Retinal pigment epithelial cell (primary cell): Measurements from ENCODE around the gene HMGCLL1.
A peak's percentile ranks its signal among the peaks of the same experiment; 100 is the strongest.

Experiments used
- DNase-seq: peaks from one replicate; pipeline ENCODE4 v3.0.0-alpha.2; 2010; ENCODE audit warnings: low read depth
- H3K4me3 ChIP-seq: 2 replicates; pipeline ENCODE4 v1.5.1; 2011; ENCODE audit warnings: mild to moderate bottlenecking, low read length, control low read depth, moderate library complexity
- TF ChIP-seq, protein P1 (sequence below): conservative IDR thresholded peaks from 2 replicates; pipeline ENCODE4 v1.5.1; 2011; ENCODE audit warnings: low read depth, low read length, control low read depth, inconsistent platforms

Gene HMGCLL1

DNA sequence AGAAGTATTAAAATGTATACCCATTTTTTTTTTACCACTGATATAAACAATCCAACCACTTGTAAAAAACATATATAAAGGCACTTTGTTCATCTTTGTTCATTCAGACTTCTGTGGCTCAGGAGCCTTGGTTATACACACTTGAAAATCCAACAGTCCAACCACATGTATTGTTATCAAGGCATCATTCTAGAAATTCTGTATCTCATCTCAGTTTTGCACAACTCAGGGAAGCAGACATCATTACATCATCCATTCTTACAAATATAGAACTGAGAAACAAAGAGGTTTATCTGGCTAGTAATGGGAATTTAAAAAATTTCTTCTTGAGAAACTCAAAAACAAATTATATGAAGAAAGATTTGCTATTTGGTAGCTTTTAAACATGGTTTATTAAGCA is 88.1 kb downstream of the HMGCLL1 start:
- DNase-seq = no peak
- H3K4me3 ChIP-seq = no peak overlapping the region
- TF ChIP-seq, protein P1, sequence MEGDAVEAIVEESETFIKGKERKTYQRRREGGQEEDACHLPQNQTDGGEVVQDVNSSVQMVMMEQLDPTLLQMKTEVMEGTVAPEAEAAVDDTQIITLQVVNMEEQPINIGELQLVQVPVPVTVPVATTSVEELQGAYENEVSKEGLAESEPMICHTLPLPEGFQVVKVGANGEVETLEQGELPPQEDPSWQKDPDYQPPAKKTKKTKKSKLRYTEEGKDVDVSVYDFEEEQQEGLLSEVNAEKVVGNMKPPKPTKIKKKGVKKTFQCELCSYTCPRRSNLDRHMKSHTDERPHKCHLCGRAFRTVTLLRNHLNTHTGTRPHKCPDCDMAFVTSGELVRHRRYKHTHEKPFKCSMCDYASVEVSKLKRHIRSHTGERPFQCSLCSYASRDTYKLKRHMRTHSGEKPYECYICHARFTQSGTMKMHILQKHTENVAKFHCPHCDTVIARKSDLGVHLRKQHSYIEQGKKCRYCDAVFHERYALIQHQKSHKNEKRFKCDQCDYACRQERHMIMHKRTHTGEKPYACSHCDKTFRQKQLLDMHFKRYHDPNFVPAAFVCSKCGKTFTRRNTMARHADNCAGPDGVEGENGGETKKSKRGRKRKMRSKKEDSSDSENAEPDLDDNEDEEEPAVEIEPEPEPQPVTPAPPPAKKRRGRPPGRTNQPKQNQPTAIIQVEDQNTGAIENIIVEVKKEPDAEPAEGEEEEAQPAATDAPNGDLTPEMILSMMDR = no peak

DNA sequence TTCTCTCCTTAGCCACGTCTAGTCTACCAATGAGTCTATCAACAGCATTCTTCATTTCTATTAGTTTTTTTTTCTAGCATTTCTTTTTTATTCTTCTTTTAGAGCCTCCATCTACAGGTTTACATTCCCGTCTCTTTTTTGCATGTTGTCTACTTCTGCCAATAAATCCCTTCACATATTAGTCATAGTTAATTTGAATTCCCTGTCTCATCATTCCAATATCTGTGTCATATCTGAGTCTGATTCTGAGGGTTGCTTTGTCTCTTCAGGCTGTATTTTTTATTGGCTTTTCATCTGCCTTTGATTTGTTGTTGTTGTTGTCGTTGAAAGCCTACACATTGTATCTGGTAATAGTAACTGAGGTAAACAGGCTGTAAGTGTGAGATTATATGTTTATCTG is 104.6 kb downstream of the HMGCLL1 start:
- H3K4me3 ChIP-seq = no peak overlapping the region
- TF ChIP-seq, protein P1 = no peak
- no peak for DNase-seq

DNA sequence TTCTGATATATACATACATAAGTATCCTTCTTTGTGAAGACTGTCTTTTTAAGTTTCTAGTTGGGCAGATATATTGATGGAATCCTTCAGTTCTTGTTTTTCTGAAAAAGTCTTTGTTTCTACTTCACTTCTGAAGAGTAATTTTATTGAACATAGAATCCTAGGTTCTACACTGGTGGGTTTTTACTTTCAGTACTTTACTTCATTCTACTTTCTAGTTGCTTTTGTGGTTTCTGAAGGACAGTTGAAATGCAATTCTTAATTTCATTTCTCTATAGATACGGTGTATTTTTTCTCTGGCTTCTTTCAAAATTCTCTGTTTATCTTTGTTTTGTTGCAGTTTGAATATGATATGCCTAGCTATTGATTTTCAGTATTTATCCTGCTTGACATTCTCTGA is 105.3 kb downstream of the HMGCLL1 start:
- no peak for DNase-seq
- TF ChIP-seq, protein P1 = no peak
- H3K4me3 ChIP-seq = no peak overlapping the region

DNA sequence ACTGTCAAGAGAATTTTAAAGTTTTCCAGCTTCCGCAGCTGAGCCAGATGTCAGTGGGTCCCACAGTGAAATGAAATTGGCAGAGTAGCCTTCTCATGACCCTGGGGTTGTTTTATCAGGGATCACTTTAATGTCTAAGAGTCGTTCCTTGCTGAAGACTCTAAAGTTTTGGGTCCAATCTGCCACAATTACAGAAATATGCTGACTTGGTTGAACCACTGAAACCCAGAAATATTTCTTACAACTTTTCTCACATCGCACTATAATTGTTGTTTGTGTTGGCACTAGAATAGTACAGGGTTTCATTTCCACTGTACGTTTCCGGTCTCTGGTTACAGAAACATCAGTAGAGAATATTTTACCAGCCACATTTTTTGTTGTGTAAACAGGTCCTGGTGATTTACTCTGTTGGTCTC is 109.0 kb downstream of the HMGCLL1 start:
- no peak overlapping the region for H3K4me3 ChIP-seq
- TF ChIP-seq, protein P1 = no peak
- DNase-seq = no peak

DNA sequence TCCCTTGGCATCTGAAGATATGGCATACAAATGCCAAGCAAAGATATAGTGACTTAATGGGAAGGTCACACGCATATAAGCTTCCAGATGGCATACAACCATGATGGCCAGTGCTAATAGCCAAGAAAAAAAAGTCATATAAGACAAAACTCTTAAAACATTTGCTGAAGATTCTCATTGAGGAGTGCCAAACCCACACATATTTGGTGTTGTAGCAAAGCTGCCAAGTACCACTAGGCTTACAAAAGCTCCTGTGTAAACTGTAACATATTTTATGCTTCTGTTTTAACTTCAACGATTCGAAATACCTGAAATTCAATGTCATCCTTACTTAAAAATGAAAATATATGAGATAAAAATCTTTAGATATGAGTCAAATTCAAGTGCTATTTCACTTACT is 123.0 kb downstream of the HMGCLL1 start:
- no peak overlapping the region for H3K4me3 ChIP-seq
- TF ChIP-seq, protein P1 = no peak
- DNase-seq = no peak

DNA sequence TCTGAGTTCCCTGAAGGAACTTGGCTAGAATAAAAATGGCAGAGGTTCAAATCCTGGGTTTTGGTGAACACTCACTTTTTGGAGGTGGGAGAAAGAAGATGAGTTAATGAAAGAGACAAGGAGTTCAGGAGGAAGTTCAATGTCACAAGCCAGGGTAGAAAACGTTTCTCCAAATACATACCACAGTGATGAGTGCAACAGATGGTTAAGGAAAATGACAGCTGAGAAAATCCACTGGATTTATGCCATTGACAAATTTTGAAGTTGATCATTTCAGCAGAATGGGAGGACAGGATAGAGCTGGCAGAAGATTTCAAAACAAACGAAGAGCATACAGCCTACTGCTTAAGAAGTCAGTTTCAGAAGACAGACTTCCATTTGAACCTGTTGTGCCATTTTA is 129.0 kb downstream of the HMGCLL1 start:
- TF ChIP-seq, protein P1 = no peak
- no peak overlapping the region for H3K4me3 ChIP-seq
- DNase-seq = no peak

DNA sequence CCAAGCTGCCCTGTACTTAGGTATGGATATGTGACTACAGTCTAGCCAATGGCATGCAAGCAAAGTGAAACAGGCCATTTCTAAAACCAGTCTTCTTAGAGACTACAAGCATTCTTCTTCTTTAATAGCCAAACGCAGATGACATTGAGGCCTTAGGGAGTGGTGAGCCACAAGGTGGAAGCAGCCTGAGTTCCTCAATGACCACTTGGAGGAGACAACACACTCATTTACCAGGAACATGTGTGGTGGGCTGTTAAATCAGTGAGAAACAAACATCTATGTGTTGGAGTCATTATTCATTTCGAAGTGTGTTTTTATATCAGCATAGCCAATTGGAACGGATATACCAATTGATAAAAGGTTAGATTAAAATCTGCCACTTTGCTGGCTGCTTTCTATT is 129.8 kb downstream of the HMGCLL1 start:
- TF ChIP-seq, protein P1 = peak; percentile 27
- DNase-seq = no peak
- no peak overlapping the region for H3K4me3 ChIP-seq
